Upper lobe of left lung (tissue), 6 donors: Measurements from ENCODE around the gene DIDO1. TPM values are rescaled to one million over a fixed set of nuclear protein-coding genes. Genes with fewer than 3 reads are reported as not detected.

Experiments
- ATAC-seq, 2 donors: fragments of 200-7000 bp; cut with Tn5 transposase; one replicate each; pipeline ENCODE4 v1.9.1; 2022; ENCODE audit warnings: mild to moderate bottlenecking in 2 of 2, moderate library complexity in 2 of 2; ENCODE audit not compliant: low FRiP score in 2 of 2
- DNase-seq, 2 donors: peaks; one replicate each; pipeline ENCODE4 v3.0.0-alpha.2; 2019 to 2020
- H3K27ac ChIP-seq, 4 donors: fragments of 200-600 bp; sonication (generic); one replicate each; pipeline ENCODE4 v1.5.1; 2016 to 2019
- H3K27me3 ChIP-seq, 4 donors: fragments of 200-600 bp; sonication (generic); one replicate each; pipeline ENCODE4 v1.5.1; 2017 to 2019
- H3K36me3 ChIP-seq, 4 donors: fragments of 200-600 bp; sonication (generic); one replicate each; pipeline ENCODE4 v1.5.1; 2016 to 2019
- H3K4me1 ChIP-seq, 4 donors: fragments of 200-600 bp; sonication (generic); one replicate each; pipeline ENCODE4 v1.5.1; 2018 to 2019
- H3K4me3 ChIP-seq, 4 donors: fragments of 200-600 bp; sonication (generic); one replicate each; pipeline ENCODE4 v1.5.1; 2017 to 2019; ENCODE audit warnings: mild to moderate bottlenecking in 2 of 4, moderate library complexity in 1 of 4
- H3K9me3 ChIP-seq, 4 donors: fragments of 200-600 bp; sonication (generic); one replicate each; pipeline ENCODE4 v1.5.1; 2018 to 2019
- EP300 ChIP-seq, 4 donors: sonication (generic); formaldehyde crosslinking; IDR thresholded peaks; one replicate each; pipeline ENCODE4 v1.5.1; 2017; ENCODE audit warnings: antibody characterized with exemption in 4 of 4, control low read depth in 2 of 4
- POLR2A ChIP-seq, 4 donors: fragments of 450-650 bp; IDR thresholded peaks; one replicate each; pipeline ENCODE4 v1.5.1; 2016 to 2017; ENCODE audit warnings: antibody characterized with exemption in 4 of 4, mild to moderate bottlenecking in 2 of 4
- POLR2AphosphoS5 ChIP-seq, 2 donors: sonication (generic); formaldehyde crosslinking; IDR thresholded peaks; one replicate each; pipeline ENCODE4 v1.5.1; 2017; ENCODE audit warnings: antibody characterized with exemption in 2 of 2
- WGBS, 2 donors: methylation state at CpG; one replicate each; pipeline ENCODE4 v1.1.5; 2017 to 2018; 5-methylcytosine and 5-hydroxymethylcytosine counted together
- total RNA-seq, 6 donors: library from RNA; depleted of rRNA in 4 of 6; stranded (reverse); fragments of >200 nt in 4 of 6; gene quantifications; one replicate each; pipeline versions ENCODE4 v1.1.0 to v1.2.1, GENCODE V29; 2016 to 2021
- TF ChIP-seq, protein P1 (sequence below), 6 experiments: fragments of 450-650 bp in 4 of 6; fragments of 200-600 bp in 2 of 6; sonication (generic) in 2 of 6; IDR thresholded peaks; one replicate each; pipeline ENCODE4 v1.5.1; 2016 to 2019; ENCODE audit warnings: antibody characterized with exemption in 6 of 6
- donor health status: DM: no; HTN: no; CAD: no; lungs with moderate emphysema.
- donor health status: DM: no; HTN: yes; CAD: no; lungs with severe emphysema.

The DIDO1 gene
- total RNA-seq, 6 donors from 2014 or later: 51.6 to 109 (median 58.9) TPM

- WGBS, 2 donors: 76 to 90% methylated on average over 8 to 10 of the region's 10 CpGs
- Histone ChIP-seq H3K4me3 (no peak overlapping the region), H3K27me3 (no peaks in the 10 kb centered on the region), H3K36me3 (no peaks in the 10 kb centered on the region), H3K9me3 (no peaks in the 10 kb centered on the region), H3K4me1 (peaks cover 12 to 26% (median 18%) of the 10 kb centered on the region in 4 donors), H3K27ac (peak overlapping the region in 1 of 4 donors; percentile 72)
- ATAC-seq: no peak
- peak; percentile 58 to 84 for DNase-seq
- TF ChIP-seq, protein P1, sequence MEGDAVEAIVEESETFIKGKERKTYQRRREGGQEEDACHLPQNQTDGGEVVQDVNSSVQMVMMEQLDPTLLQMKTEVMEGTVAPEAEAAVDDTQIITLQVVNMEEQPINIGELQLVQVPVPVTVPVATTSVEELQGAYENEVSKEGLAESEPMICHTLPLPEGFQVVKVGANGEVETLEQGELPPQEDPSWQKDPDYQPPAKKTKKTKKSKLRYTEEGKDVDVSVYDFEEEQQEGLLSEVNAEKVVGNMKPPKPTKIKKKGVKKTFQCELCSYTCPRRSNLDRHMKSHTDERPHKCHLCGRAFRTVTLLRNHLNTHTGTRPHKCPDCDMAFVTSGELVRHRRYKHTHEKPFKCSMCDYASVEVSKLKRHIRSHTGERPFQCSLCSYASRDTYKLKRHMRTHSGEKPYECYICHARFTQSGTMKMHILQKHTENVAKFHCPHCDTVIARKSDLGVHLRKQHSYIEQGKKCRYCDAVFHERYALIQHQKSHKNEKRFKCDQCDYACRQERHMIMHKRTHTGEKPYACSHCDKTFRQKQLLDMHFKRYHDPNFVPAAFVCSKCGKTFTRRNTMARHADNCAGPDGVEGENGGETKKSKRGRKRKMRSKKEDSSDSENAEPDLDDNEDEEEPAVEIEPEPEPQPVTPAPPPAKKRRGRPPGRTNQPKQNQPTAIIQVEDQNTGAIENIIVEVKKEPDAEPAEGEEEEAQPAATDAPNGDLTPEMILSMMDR (IDR thresholded peaks at IDR 0.05): no peak
- TF ChIP-seq POLR2A (IDR thresholded peaks at IDR 0.05): no peak
- TF ChIP-seq POLR2AphosphoS5 (IDR thresholded peaks at IDR 0.05): no peak
- TF ChIP-seq EP300 (IDR thresholded peaks at IDR 0.05): no peak
These were observed 94.9 kb downstream of the DIDO1 start for GRCh38 chr20:62831361-62831788.

- no peak for TF ChIP-seq EP300 (IDR thresholded peaks at IDR 0.05)
- TF ChIP-seq, protein P1 (IDR thresholded peaks at IDR 0.05): no peak
- TF ChIP-seq POLR2AphosphoS5 (IDR thresholded peaks at IDR 0.05): no peak
- no peak for TF ChIP-seq POLR2A (IDR thresholded peaks at IDR 0.05)
- no peak overlapping the region for H3K27ac ChIP-seq
- H3K4me1 ChIP-seq: peaks cover 12 to 26% (median 18%) of the 10 kb centered on the region in 4 donors
- H3K9me3 ChIP-seq: no peaks in the 10 kb centered on the region
- peak in 1 of 2 donors; percentile 61 for DNase-seq
- no peak for ATAC-seq
- 86 to 98% methylated on average over 17 to 19 of the region's 22 CpGs for WGBS, 2 donors
- H3K27me3 ChIP-seq: no peaks in the 10 kb centered on the region
- no peak overlapping the region for H3K4me3 ChIP-seq
- no peaks in the 10 kb centered on the region for H3K36me3 ChIP-seq
These were observed 95.5 kb downstream of the DIDO1 start for GRCh38 chr20:62830821-62831220.

GRCh38 chr20:62830251-62830650 is 96.1 kb downstream of the DIDO1 start:
- Histone ChIP-seq H3K27me3 (no peaks in the 10 kb centered on the region), H3K4me1 (peaks cover 12 to 29% (median 18%) of the 10 kb centered on the region in 4 donors), H3K27ac (no peak overlapping the region), H3K9me3 (no peaks in the 10 kb centered on the region), H3K36me3 (no peaks in the 10 kb centered on the region), H3K4me3 (no peak overlapping the region)
- peak in 1 of 2 donors; percentile 56 for DNase-seq
- no peak for ATAC-seq
- TF ChIP-seq EP300 (IDR thresholded peaks at IDR 0.05): no peak
- TF ChIP-seq, protein P1 (IDR thresholded peaks at IDR 0.05): no peak
- TF ChIP-seq POLR2A (IDR thresholded peaks at IDR 0.05): no peak
- TF ChIP-seq POLR2AphosphoS5 (IDR thresholded peaks at IDR 0.05): no peak
- 80 to 94% methylated on average over 1 to 11 of the region's 14 CpGs for WGBS, 2 donors

DNA sequence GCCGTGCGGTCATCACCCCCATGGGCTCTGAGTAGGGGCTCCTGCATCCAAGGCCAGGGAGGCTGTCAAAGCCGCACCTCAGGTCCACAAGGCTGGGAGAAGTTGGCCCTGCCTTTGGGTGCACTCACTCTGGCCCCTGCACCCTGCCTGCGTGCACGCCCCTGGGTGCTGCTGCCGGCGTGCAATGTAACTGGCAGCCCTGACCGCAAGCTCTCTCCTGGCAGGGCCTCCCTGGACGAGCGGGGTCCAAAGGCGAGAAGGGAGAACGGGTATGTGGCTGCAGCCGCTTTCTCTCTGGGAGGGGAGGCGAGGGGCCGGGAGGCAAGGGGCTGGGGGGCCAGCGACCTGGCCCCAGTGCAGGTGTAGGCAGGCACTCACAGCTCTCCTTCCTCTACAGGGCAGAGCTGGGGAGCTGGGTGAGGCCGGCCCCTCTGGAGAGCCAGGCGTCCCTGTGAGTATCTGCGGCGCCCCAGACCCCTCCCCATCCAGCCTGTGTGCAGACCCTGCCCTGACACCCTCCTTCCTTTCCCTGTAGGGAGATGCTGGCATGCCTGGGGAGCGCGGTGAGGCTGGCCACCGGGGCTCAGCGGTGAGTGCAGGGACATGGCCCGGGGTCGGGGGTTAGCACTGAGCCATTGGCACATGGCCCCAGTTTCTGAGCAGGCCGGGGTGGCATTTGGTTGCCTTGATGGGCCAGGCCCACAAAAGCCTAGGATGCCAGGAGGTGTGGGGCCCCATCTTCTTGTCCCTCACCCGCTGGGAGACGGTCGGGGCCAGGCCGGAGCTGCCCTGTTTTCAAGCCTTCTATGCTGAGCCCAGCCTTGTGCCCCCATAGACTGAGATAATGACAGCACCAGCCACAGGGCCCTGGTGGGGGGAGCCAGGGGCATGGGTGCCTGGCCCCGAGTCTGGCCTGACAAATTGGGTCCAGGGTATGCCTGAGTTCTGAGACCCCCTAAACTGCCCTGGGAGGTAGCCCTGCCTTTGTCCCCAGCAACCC is 96.8 kb downstream of the DIDO1 start:
- no peak for ATAC-seq
- Histone ChIP-seq H3K9me3 (no peaks in the 10 kb centered on the region), H3K27me3 (no peaks in the 10 kb centered on the region), H3K4me1 (peaks cover 12 to 36% (median 24%) of the 10 kb centered on the region in 4 donors), H3K4me3 (no peak overlapping the region), H3K27ac (no peak overlapping the region), H3K36me3 (no peaks in the 10 kb centered on the region)
- TF ChIP-seq POLR2AphosphoS5 (IDR thresholded peaks at IDR 0.05) (no peak), EP300 (IDR thresholded peaks at IDR 0.05) (no peak)
- TF ChIP-seq, protein P1 (IDR thresholded peaks at IDR 0.05): no peak
- peak in 1 of 2 donors; percentile 57 for DNase-seq
- WGBS, 2 donors: 75 to 95% methylated on average over 4 to 31 of the region's 32 CpGs
